GM21515 (cell line): ENCODE data around the gene HIPK1.
"Not testable (repeated sequence)": the region's sequence is repeated elsewhere in the genome, so short reads cannot be mapped to it uniquely, and the experiment has no call there.

Experiments
- ATAC-seq: cut with Tn5 transposase; IDR thresholded peaks from one replicate; pipeline ENCODE4 v1.9.1; 2021; ENCODE audit not compliant: unreplicated experiment

HIPK1 gene

GRCh38 chr1:114009393-114009792, 80.3 kb downstream of the HIPK1 start:
- ATAC-seq, result no peak

GRCh38 chr1:114010433-114011184, 81.5 kb downstream of the HIPK1 start:
- ATAC-seq, result no peak

- ATAC-seq, result no peak
These were observed 82.7 kb downstream of the HIPK1 start for GRCh38 chr1:114011796-114012195.

- ATAC-seq, result no peak
These were observed 86.0 kb downstream of the HIPK1 start for GRCh38 chr1:114015075-114015474.

- not testable (repeated sequence) for ATAC-seq
These were observed 90.6 kb downstream of the HIPK1 start for GRCh38 chr1:114019724-114020123.

GRCh38 chr1:114021665-114022099, 92.6 kb downstream of the HIPK1 start:
- no peak for ATAC-seq

- ATAC-seq, result no peak
These were observed 93.8 kb downstream of the HIPK1 start for GRCh38 chr1:114022877-114023276.

GRCh38 chr1:114023377-114023776, 94.3 kb downstream of the HIPK1 start:
- no peak for ATAC-seq

- ATAC-seq, result no peak
These were observed 94.9 kb downstream of the HIPK1 start for GRCh38 chr1:114024049-114024448.

GRCh38 chr1:114025609-114026401, 96.7 kb downstream of the HIPK1 start:
- no peak for ATAC-seq

GRCh38 chr1:114026797-114027196, 97.7 kb downstream of the HIPK1 start:
- no peak for ATAC-seq
